Hepatocyte (in vitro differentiated cells): ENCODE results near the gene CNST. TPM values are rescaled to one million over a fixed set of nuclear protein-coding genes. Genes with fewer than 3 reads are reported as not detected.

Source experiments
- DNase-seq: peaks from one replicate; pipeline ENCODE4 v3.0.0-alpha.2; 2016; ENCODE audit warnings: low spot score
- H2AFZ ChIP-seq: fragments of 200-600 bp; sonication (generic); 2 replicates; pipeline ENCODE4 v1.6.0; 2016; ENCODE audit warnings: antibody characterized with exemption, mild to moderate bottlenecking
- H3K27ac ChIP-seq: fragments of 200-600 bp; sonication (generic); 2 replicates; pipeline ENCODE4 v1.5.1; 2016; ENCODE audit warnings: mild to moderate bottlenecking
- H3K27me3 ChIP-seq: fragments of 200-600 bp; sonication (generic); 2 replicates; pipeline ENCODE4 v1.6.1; 2016
- H3K36me3 ChIP-seq: fragments of 200-600 bp; sonication (generic); replicated peaks from 2 replicates; pipeline ENCODE4 v1.5.1; 2016; ENCODE audit warnings: low read depth; ENCODE audit not compliant: insufficient read depth
- H3K4me1 ChIP-seq: fragments of 200-600 bp; sonication (generic); 2 replicates; pipeline ENCODE4 v1.5.1; 2016; ENCODE audit warnings: mild to moderate bottlenecking, moderate library complexity; ENCODE audit not compliant: insufficient read depth
- H3K4me2 ChIP-seq: fragments of 200-600 bp; sonication (generic); 2 replicates; pipeline ENCODE4 v1.6.0; 2016
- H3K4me3 ChIP-seq: fragments of 200-600 bp; sonication (generic); 2 replicates; pipeline ENCODE4 v1.5.1; 2016; ENCODE audit warnings: mild to moderate bottlenecking
- H3K79me2 ChIP-seq: fragments of 200-600 bp; sonication (generic); 2 replicates; pipeline ENCODE4 v1.6.0; 2017; ENCODE audit warnings: mild to moderate bottlenecking
- H3K9me2 ChIP-seq: fragments of 200-600 bp; sonication (generic); replicated peaks from 2 replicates; pipeline ENCODE4 v1.6.0; 2017; ENCODE audit warnings: mild to moderate bottlenecking; ENCODE audit not compliant: insufficient read depth
- H3K9me3 ChIP-seq: fragments of 200-600 bp; sonication (generic); 2 replicates; pipeline ENCODE4 v1.5.1; 2016; ENCODE audit warnings: low read depth, mild to moderate bottlenecking
- H4K20me1 ChIP-seq: fragments of 200-600 bp; sonication (generic); 2 replicates; pipeline ENCODE4 v1.6.0; 2016; ENCODE audit warnings: mild to moderate bottlenecking; ENCODE audit not compliant: insufficient read depth, poor library complexity, severe bottlenecking
- EZH2 ChIP-seq: fragments of 200-600 bp; sonication (generic); IDR thresholded peaks from 2 replicates; pipeline ENCODE4 v1.6.1; 2016; ENCODE audit warnings: antibody characterized with exemption, mild to moderate bottlenecking, borderline replicate concordance
- EZH2phosphoT487 ChIP-seq: fragments of 200-600 bp; sonication (generic); IDR thresholded peaks from one replicate; pipeline ENCODE4 v1.6.1; 2018; ENCODE audit warnings: antibody characterized with exemption, mild to moderate bottlenecking, low read depth, moderate library complexity; ENCODE audit not compliant: unreplicated experiment, severe bottlenecking
- WGBS: methylation state at CpG from one replicate; pipeline ENCODE4 v1.1.6; 2016; ENCODE audit warnings: low lambda C conversion rate; ENCODE audit errors: missing lambda C conversion rate; 5-methylcytosine and 5-hydroxymethylcytosine counted together
- polyA plus RNA-seq: library from polyadenylated mRNA; unstranded; fragments of >200 nt; fragmentation: Nextera tagmentation; extraction: Ambion mirVana; gene quantifications from 2 replicates; pipeline ENCODE4 v1.2.1, GENCODE V29; 2016
- total RNA-seq: library from RNA; depleted of rRNA; stranded (reverse); fragments of >200 nt; gene quantifications from 2 replicates; pipeline ENCODE4 v1.2.3, GENCODE V29; 2014
- TF ChIP-seq, protein P1 (sequence below): fragments of 200-600 bp; sonication (generic); IDR thresholded peaks from 2 replicates; pipeline ENCODE4 v1.5.1; 2016; ENCODE audit warnings: antibody characterized with exemption, mild to moderate bottlenecking; ENCODE audit not compliant: poor library complexity

Gene CNST
- total and polyA plus RNA-seq, 2 experiments from 2014 or later: 7.1 to 16.4 TPM

GRCh38 chr1:246591958-246592357 lies 25.7 kb downstream of the CNST start:
- no peaks in the 10 kb centered on the region for H3K9me2 ChIP-seq
- H3K9me3 ChIP-seq: peaks cover 8% of the 10 kb centered on the region
- no peaks in the 10 kb centered on the region for H3K36me3 ChIP-seq
- no peak for DNase-seq
- H2AFZ ChIP-seq: no peak overlapping the region
- H3K4me2 ChIP-seq: no peak overlapping the region
- peaks cover 3% of the 10 kb centered on the region for H3K4me1 ChIP-seq
- H3K4me3 ChIP-seq: no peak overlapping the region
- TF ChIP-seq, protein P1, sequence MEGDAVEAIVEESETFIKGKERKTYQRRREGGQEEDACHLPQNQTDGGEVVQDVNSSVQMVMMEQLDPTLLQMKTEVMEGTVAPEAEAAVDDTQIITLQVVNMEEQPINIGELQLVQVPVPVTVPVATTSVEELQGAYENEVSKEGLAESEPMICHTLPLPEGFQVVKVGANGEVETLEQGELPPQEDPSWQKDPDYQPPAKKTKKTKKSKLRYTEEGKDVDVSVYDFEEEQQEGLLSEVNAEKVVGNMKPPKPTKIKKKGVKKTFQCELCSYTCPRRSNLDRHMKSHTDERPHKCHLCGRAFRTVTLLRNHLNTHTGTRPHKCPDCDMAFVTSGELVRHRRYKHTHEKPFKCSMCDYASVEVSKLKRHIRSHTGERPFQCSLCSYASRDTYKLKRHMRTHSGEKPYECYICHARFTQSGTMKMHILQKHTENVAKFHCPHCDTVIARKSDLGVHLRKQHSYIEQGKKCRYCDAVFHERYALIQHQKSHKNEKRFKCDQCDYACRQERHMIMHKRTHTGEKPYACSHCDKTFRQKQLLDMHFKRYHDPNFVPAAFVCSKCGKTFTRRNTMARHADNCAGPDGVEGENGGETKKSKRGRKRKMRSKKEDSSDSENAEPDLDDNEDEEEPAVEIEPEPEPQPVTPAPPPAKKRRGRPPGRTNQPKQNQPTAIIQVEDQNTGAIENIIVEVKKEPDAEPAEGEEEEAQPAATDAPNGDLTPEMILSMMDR: no peak
- TF ChIP-seq EZH2phosphoT487 (no peak), EZH2 (no peak)
- H3K27ac ChIP-seq: no peak overlapping the region
- H3K79me2 ChIP-seq: peaks cover 30% of the 10 kb centered on the region
- no peaks in the 10 kb centered on the region for H4K20me1 ChIP-seq
- WGBS: 93% methylated on average over 13 of the region's 13 CpGs
- no peaks in the 10 kb centered on the region for H3K27me3 ChIP-seq

DNA sequence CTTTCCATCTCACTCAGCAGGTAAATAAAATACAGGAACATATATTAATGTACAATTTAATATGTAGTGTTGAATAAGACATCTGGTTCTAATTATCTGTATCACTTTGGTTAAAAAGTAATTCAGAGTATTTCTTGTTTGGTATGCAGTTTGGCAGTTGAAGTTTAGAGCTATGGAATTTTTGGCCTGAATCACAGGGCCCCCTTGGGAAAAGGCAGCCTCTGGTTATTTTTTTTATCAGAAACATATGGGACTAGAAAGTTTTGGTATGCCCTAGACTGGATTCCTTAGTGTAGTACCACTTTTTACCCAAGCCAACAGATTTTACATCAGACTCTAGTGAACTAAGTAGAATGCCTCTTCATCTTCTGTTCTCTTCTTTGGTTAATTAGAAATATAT lies 26.4 kb downstream of the CNST start:
- no peak for TF ChIP-seq EZH2
- TF ChIP-seq EZH2phosphoT487: no peak
- TF ChIP-seq, protein P1: no peak
- Histone ChIP-seq H3K27ac (no peak overlapping the region), H3K4me1 (no peaks in the 10 kb centered on the region), H3K27me3 (no peaks in the 10 kb centered on the region), H4K20me1 (no peaks in the 10 kb centered on the region), H3K9me3 (peaks cover 8% of the 10 kb centered on the region), H3K9me2 (no peaks in the 10 kb centered on the region), H3K36me3 (no peaks in the 10 kb centered on the region), H3K4me3 (no peak overlapping the region), H3K79me2 (peaks cover 26% of the 10 kb centered on the region), H3K4me2 (no peak overlapping the region), H2AFZ (no peak overlapping the region)
- DNase-seq: no peak

DNA sequence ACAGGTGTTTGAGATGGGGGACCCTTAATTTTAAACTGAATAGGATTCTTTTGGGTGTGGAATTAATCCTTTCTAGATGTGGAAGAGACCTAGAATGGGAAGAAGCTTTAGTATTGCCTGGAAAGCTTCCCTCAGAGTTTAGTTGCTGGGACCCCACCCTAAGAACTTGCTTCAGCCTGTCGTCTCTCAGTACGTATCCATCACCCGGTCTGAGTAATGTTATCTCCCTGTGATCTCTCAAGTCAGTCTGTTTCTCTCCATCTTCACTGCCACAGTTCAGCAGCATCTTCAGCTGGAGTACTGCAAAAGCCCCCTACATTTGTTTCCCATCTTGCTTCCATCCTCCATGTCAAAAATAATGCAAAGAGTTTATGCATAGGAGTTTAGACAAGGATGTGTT lies 28.9 kb downstream of the CNST start:
- DNase-seq: no peak
- Histone ChIP-seq H3K79me2 (peaks cover 27% of the 10 kb centered on the region), H3K9me2 (no peaks in the 10 kb centered on the region), H2AFZ (no peak overlapping the region), H3K4me2 (no peak overlapping the region), H3K36me3 (no peaks in the 10 kb centered on the region), H4K20me1 (no peaks in the 10 kb centered on the region), H3K9me3 (peaks cover 5% of the 10 kb centered on the region), H3K4me1 (no peaks in the 10 kb centered on the region), H3K27me3 (no peaks in the 10 kb centered on the region), H3K4me3 (no peak overlapping the region), H3K27ac (no peak overlapping the region)
- WGBS: 69% methylated on average over 3 of the region's 3 CpGs
- TF ChIP-seq, protein P1: no peak
- TF ChIP-seq EZH2phosphoT487: no peak
- TF ChIP-seq EZH2: no peak

GRCh38 chr1:246597340-246597739 lies 31.1 kb downstream of the CNST start:
- DNase-seq: peak; percentile 50
- peak overlapping the region; percentile 2 for H3K27ac ChIP-seq
- no peaks in the 10 kb centered on the region for H3K27me3 ChIP-seq
- H2AFZ ChIP-seq: no peak overlapping the region
- H4K20me1 ChIP-seq: no peaks in the 10 kb centered on the region
- no peaks in the 10 kb centered on the region for H3K9me2 ChIP-seq
- 85% methylated on average over 5 of the region's 5 CpGs for WGBS
- no peak overlapping the region for H3K4me3 ChIP-seq
- no peak overlapping the region for H3K4me2 ChIP-seq
- H3K9me3 ChIP-seq: no peaks in the 10 kb centered on the region
- no peaks in the 10 kb centered on the region for H3K36me3 ChIP-seq
- peaks cover 22% of the 10 kb centered on the region for H3K79me2 ChIP-seq
- H3K4me1 ChIP-seq: no peaks in the 10 kb centered on the region
- TF ChIP-seq EZH2phosphoT487 (no peak), EZH2 (no peak)
- TF ChIP-seq, protein P1: no peak
